Choroid plexus epithelial cell (primary cell): ENCODE results near the gene EVL.

ENCODE experiments used
- DNase-seq: peaks from one replicate; pipeline ENCODE4 v3.0.0-alpha.2; 2010; ENCODE audit warnings: low read depth
- H3K4me3 ChIP-seq: 2 replicates; pipeline ENCODE4 v1.5.1; 2011; ENCODE audit warnings: low read depth, mild to moderate bottlenecking, control low read depth, low read length, moderate library complexity
- TF ChIP-seq, protein P1 (sequence below): conservative IDR thresholded peaks from 2 replicates; pipeline ENCODE4 v1.5.1; 2011; ENCODE audit warnings: low read depth, mild to moderate bottlenecking, control low read depth, inconsistent platforms, low read length, moderate library complexity

EVL gene

DNA sequence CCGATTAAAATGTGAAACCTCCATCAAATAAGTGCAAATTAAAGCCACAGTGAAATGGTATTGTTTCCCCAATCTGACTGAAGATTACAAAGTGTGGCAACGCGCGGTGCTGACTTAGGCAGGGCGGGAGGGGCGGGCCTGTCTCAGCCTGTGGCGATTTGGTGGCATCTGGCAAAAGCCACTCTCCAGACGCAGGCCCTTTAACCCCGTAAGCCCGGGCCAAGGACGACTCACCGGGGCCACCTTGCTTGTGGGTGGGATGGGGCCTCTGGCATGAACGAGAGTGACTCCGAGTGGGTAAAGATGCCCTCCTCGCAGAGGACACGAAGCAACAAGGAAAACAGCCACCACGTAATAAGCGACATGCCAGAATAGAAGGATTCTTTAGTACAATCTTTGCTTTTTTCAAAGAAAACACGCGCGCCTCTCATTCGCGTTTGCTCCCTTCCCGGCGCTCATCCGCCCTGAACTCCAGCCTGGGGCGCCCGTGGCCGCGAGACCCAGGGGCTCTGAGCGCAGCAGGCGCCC, 93.4 kb downstream of the EVL start:
- no peak overlapping the region for H3K4me3 ChIP-seq
- TF ChIP-seq, protein P1, sequence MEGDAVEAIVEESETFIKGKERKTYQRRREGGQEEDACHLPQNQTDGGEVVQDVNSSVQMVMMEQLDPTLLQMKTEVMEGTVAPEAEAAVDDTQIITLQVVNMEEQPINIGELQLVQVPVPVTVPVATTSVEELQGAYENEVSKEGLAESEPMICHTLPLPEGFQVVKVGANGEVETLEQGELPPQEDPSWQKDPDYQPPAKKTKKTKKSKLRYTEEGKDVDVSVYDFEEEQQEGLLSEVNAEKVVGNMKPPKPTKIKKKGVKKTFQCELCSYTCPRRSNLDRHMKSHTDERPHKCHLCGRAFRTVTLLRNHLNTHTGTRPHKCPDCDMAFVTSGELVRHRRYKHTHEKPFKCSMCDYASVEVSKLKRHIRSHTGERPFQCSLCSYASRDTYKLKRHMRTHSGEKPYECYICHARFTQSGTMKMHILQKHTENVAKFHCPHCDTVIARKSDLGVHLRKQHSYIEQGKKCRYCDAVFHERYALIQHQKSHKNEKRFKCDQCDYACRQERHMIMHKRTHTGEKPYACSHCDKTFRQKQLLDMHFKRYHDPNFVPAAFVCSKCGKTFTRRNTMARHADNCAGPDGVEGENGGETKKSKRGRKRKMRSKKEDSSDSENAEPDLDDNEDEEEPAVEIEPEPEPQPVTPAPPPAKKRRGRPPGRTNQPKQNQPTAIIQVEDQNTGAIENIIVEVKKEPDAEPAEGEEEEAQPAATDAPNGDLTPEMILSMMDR, result no peak
- no peak for DNase-seq

DNA sequence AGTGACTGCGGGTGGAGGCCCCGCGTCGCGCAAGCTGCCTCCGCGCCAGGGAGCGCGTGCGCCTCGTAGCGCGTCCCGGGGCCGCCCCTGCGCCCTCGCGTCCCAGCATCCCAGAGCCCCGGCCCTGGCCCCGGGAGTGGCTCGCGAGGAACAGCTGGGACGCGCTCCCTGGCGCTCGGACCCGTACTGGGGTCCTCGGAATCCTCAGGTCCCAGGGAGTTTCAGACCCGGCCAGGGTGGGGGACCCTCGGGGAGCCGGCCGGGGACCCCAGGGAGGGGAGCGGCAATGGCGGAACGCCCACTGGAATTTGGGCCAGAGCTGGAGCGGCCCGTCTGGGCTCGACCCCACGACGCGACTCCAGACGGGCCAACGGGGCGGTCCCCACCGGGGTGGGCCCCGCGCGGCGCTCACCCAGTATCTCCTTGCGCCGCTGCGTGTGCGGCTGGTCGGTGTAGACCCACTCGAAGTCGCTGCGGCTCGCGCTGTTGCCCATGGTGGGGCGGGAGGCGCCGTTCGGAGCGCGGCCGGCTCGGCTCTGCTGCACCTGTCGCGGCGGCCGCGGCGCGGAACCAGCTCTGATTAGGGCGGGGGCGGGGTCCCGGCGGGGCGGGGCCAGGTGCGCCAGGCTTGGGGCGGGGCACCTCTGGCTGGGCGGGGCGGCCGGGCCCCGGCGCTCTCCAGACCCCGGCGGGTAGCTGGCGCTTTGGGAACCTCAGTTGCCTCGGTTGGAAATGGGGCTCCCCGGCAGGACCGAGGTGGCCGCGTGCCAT, 94.1 kb downstream of the EVL start, which contains the start of gene DEGS2:
Gene DEGS2 (minus strand): TSS at position 552 of the 771 bp plus-strand sequence. CDS start 58 bp downstream, at position 494.
- DNase-seq, result no peak
- TF ChIP-seq, protein P1, result no peak
- H3K4me3 ChIP-seq, result no peak within 1 kb of the TSS

DNA sequence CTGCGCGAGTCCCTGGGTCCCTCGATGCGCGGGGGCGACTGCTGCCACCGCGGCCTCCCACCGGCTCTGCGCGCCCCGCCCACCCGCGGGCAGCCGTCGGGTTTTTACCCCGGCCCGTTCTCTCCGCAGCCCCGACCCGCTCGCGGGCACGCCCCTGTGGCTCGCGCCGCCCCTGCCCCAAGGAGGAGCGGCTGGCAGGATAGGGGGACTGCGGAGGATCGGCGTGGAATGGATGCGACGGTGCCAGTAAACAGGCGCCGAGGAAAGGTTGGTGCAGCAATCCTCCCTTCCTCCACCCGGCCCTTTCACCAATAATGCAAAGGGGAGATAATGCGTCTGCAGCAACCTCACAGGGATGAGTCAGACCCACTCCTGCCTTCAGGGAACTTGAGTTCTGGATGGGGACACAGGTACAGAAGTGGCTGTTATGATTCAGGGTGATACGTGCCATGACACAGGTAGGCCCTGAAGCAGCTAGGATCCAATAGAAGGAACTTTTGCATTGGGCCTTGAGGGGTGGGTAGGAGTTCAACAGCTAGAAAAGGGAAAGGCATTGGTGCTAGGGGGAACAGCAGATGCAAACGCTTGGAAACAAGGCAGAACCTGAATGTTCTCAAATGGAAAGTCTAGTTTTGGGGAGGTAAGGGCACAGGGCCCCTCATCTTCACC, 94.8 kb downstream of the EVL start:
- no peak overlapping the region for H3K4me3 ChIP-seq
- TF ChIP-seq, protein P1, result no peak
- DNase-seq, result no peak

DNA sequence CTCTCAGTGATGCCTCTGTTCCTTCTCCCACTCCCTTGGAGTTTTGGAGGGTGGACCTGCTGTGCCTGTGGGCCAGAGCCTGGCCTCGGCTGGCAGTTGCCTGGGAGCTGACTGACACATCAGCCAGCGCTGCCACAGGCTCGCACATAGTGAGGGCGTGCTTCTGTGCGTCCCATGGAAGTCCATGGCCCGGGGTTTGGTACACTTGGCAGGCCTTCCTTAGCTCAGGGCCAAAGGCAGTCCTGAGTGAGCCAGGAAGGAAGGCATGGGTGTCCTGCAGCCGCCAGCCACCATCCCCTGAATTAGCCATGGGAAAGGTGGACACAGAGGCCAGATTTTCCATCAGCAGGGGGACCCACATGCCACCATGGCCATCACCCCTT, 95.3 kb downstream of the EVL start:
- no peak overlapping the region for H3K4me3 ChIP-seq
- no peak for DNase-seq
- TF ChIP-seq, protein P1, result no peak

DNA sequence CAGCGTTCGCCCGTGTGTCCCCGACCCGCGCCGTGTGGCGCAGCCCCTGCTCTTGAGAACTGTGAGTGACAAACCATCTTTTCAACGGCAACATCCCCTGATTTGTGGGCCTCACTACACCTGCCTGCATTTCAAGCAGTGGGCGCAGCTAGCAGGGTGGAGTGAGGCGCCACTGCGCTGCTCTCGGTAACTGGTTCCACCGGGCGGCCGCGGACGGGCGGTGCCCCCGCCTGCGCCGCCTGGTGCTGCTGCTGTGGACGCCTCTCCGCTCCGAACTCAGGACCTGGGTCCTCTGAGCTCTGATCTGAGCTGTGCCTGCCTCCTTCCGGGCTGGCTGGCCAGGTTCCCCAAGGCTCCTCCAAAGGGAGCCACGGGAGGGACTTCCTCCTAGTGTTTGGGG, 100.2 kb downstream of the EVL start:
- no peak overlapping the region for H3K4me3 ChIP-seq
- TF ChIP-seq, protein P1, result no peak
- no peak for DNase-seq

DNA sequence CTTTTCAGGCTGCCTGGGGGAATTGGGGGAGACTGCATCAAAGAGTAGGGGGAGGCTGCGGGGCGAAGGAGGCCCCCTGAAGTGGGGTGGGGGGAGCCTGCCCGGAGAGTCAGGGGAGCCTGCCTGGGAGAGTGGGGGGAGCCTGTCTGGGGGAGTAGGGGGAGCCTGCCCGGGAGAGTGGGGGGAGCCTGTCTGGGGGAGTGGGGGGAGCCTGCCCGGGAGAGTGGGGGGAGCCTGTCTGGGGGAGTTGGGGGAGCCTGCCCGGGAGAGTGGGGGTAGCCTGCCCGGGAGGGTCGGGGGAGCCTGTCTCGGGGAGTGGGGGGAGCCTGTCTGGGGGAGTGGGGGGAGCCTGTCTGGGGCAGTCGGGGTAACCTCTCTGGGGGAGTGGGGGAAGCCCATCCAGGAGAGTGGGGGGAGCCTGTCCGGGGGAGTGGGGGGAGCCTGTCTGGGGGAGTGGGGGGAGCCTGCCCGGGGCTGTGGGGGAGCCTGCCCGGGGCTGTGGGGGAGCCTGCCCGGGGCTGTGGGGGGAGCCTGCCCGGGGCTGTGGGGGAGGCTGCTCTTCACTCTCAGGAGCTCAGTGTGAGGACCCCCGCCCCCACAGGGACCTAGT, 100.7 kb downstream of the EVL start:
- DNase-seq, result no peak
- H3K4me3 ChIP-seq, result no peak overlapping the region
- TF ChIP-seq, protein P1, result no peak
